GM19099 (cell line): ENCODE results near the gene RNF214.

Experiments
- POLR2A ChIP-seq: IDR thresholded peaks from 3 replicates; pipeline ENCODE4 v1.6.1; 2011; ENCODE audit warnings: low read depth; ENCODE audit not compliant: insufficient read length; ENCODE audit errors: extremely low read depth

Gene RNF214

GRCh38 chr11:117332843-117333242 lies 100.4 kb downstream of the RNF214 start:
- no peak for TF ChIP-seq POLR2A

GRCh38 chr11:117333917-117334316 lies 101.4 kb downstream of the RNF214 start:
- no peak for TF ChIP-seq POLR2A

GRCh38 chr11:117334896-117335295 lies 102.4 kb downstream of the RNF214 start:
- no peak for TF ChIP-seq POLR2A

GRCh38 chr11:117335399-117335798 lies 102.9 kb downstream of the RNF214 start:
- TF ChIP-seq POLR2A: no peak
